ENCODE data around the gene GNPTAB.

GRCh38 chr12:101740980-101741379, 89.8 kb downstream of the GNPTAB start:
- TF ChIP-seq SIN3A (conservative IDR thresholded peaks at IDR 0.05 in 1 of 2, IDR thresholded peaks at IDR 0.05 in 1 of 2; ENCODE audit: low read depth in 1 of 2, low read length in 2 of 2), result no peak
- no peak for TF ChIP-seq POLR2AphosphoS5 (IDR thresholded peaks at IDR 0.05; ENCODE audit: low read depth, low read length)
- no peak for TF ChIP-seq NANOG (IDR thresholded peaks at IDR 0.05; ENCODE audit: insufficient read depth, low read depth, low read length, poor library complexity, severe bottlenecking)
- no peak for TF ChIP-seq USF2 (IDR thresholded peaks at IDR 0.05; ENCODE audit: low read length)
- no peak for TF ChIP-seq CTCF (IDR thresholded peaks at IDR 0.05; ENCODE audit: control extremely low read depth in 1 of 3, insufficient read depth in 1 of 3, low read depth in 1 of 3, low read length in 3 of 3)
- TF ChIP-seq POLR2A (IDR thresholded peaks at IDR 0.05; ENCODE audit: control extremely low read depth in 1 of 2, low read depth in 2 of 2, low read length in 2 of 2), result no peak
- TF ChIP-seq KDM1A (IDR thresholded peaks at IDR 0.05; ENCODE audit: borderline replicate concordance, low read length), result no peak
- TF ChIP-seq EP300 (IDR thresholded peaks at IDR 0.05; ENCODE audit: borderline replicate concordance in 1 of 2, low read depth in 2 of 2, low read length in 2 of 2), result no peak
- TF ChIP-seq SUZ12 (IDR thresholded peaks at IDR 0.05; ENCODE audit: low read length), result no peak
- no peak for TF ChIP-seq MAFK (IDR thresholded peaks at IDR 0.05; ENCODE audit: low read depth, low read length)
- no peak for TF ChIP-seq CREB1 (IDR thresholded peaks at IDR 0.05)
- no peak for TF ChIP-seq RAD21 (IDR thresholded peaks at IDR 0.05 in 1 of 2, conservative IDR thresholded peaks at IDR 0.05 in 1 of 2; ENCODE audit: low read depth in 2 of 2, low read length in 2 of 2)
